Measurements from ENCODE around the gene TNF.

GRCh38 chr6:31557443-31558317, 17.7 kb upstream of the TNF start:
- TF ChIP-seq MXD1 (CRISPR knock-in tag; IDR thresholded peaks at IDR 0.05) (no peak), TCF7L2 (IDR thresholded peaks at IDR 0.05; ENCODE audit: low read depth, low read length) (no peak), CTCF (CRISPR knock-in tag; IDR thresholded peaks at IDR 0.05) (no peak), POLR2AphosphoS5 (IDR thresholded peaks at IDR 0.05; ENCODE audit: low read depth, low read length) (no peak), SKIL (CRISPR knock-in tag; IDR thresholded peaks at IDR 0.05; ENCODE audit: borderline replicate concordance) (no peak), SYNCRIP (IDR thresholded peaks at IDR 0.05; ENCODE audit: insufficient read depth, low read depth, low read length) (no peak)
